Ovary (tissue), 3 donors: ENCODE results near the gene MLX.

Experiments used
- CTCF ChIP-seq, 3 donors: fragments of 450-650 bp in 2 of 3; fragments of 200-600 bp in 1 of 3; IDR thresholded peaks; one replicate each; pipeline versions ENCODE4 v1.5.1 to v1.8.0; 2016 to 2022; ENCODE audit warnings: antibody characterized with exemption in 3 of 3, mild to moderate bottlenecking in 1 of 3
- EP300 ChIP-seq: sonication (generic); formaldehyde crosslinking; IDR thresholded peaks from one replicate; pipeline ENCODE4 v1.6.1; 2017; ENCODE audit warnings: antibody characterized with exemption
- POLR2A ChIP-seq: fragments of 450-650 bp; IDR thresholded peaks from one replicate; pipeline ENCODE4 v1.6.1; 2017; ENCODE audit warnings: antibody characterized with exemption, mild to moderate bottlenecking, moderate library complexity
- donor health status: DM: no; HTN: no; CAD: no.

GRCh38 chr17:42541041-42541833, 25.7 kb upstream of the MLX start:
- TF ChIP-seq POLR2A (no peak), CTCF (IDR thresholded peaks at IDR 0.05) (no peak), EP300 (no peak)
